HuH-7 (cell line): ENCODE results near the gene NUP98.

Source experiments
- DNase-seq: peaks from one replicate; pipeline ENCODE4 v3.0.0; 2011; ENCODE audit warnings: low spot score

NUP98 gene

GRCh38 chr11:3797329-3798090, at the start of gene NUP98:
Gene NUP98, minus strand, starts transcription at chr11:3797554. Its CDS starts 15,437 bp downstream, at chr11:3782117.
- peak; percentile 93 for DNase-seq

GRCh38 chr11:3845670-3846069, 48.3 kb upstream of the NUP98 start:
- no peak for DNase-seq

- no peak for DNase-seq
These were observed 47.9 kb upstream of the NUP98 start for GRCh38 chr11:3845246-3845645.

GRCh38 chr11:3843326-3843725, 46.0 kb upstream of the NUP98 start:
- DNase-seq: no peak

- peak; percentile 85 for DNase-seq
These were observed 44.3 kb upstream of the NUP98 start for GRCh38 chr11:3841426-3842350.

GRCh38 chr11:3840870-3841425, 43.6 kb upstream of the NUP98 start, which contains the start of gene RHOG:
Gene RHOG, minus strand, starts transcription at chr11:3840959. Its CDS starts 12,821 bp downstream, at chr11:3828138.
- DNase-seq: peak; percentile 86

- DNase-seq: no peak
These were observed 42.9 kb upstream of the NUP98 start for GRCh38 chr11:3840004-3840869.

GRCh38 chr11:3838504-3838903, 41.1 kb upstream of the NUP98 start:
- DNase-seq: no peak

- no peak for DNase-seq
These were observed 40.4 kb upstream of the NUP98 start for GRCh38 chr11:3837793-3838192.

- DNase-seq: no peak
These were observed 39.5 kb upstream of the NUP98 start for GRCh38 chr11:3836903-3837302.

- no peak for DNase-seq
These were observed 38.4 kb upstream of the NUP98 start for GRCh38 chr11:3835751-3836150.

- DNase-seq: no peak
These were observed 37.5 kb upstream of the NUP98 start for GRCh38 chr11:3834664-3835461.

GRCh38 chr11:3834349-3834663, 37.0 kb upstream of the NUP98 start:
- DNase-seq: no peak

GRCh38 chr11:3833449-3833848, 36.1 kb upstream of the NUP98 start:
- DNase-seq: no peak

GRCh38 chr11:3832816-3833215, 35.5 kb upstream of the NUP98 start:
- DNase-seq: no peak

GRCh38 chr11:3831378-3832239, 34.3 kb upstream of the NUP98 start:
- DNase-seq: no peak

GRCh38 chr11:3830730-3831129, 33.4 kb upstream of the NUP98 start:
- no peak for DNase-seq

- DNase-seq: no peak
These were observed 32.7 kb upstream of the NUP98 start for GRCh38 chr11:3830088-3830487.

- DNase-seq: no peak
These were observed 30.3 kb upstream of the NUP98 start for GRCh38 chr11:3827434-3828186.
